Dedifferentiated amniotic fluid mesenchymal stem cell (primary cell): ENCODE results near the gene FBXO22.
"Not testable (repeated sequence)": the region's sequence is repeated elsewhere in the genome, so short reads cannot be mapped to it uniquely, and the experiment has no call there.

Experiments used
- DNase-seq: peaks from one replicate; pipeline ENCODE4 v3.0.0-alpha.2; 2016; ENCODE audit errors: extremely low spot score

Gene FBXO22

GRCh38 chr15:75903331-75904239, at the start of gene FBXO22:
TSS of gene FBXO22 (plus strand) at chr15:75903878. CDS start at chr15:75903964, 86 bp downstream.
- peak; percentile 79 for DNase-seq

- DNase-seq: no peak
Observed at GRCh38 chr15:75857886-75858285, 45.8 kb upstream of the FBXO22 start.

GRCh38 chr15:75861750-75862402, 41.8 kb upstream of the FBXO22 start:
- no peak for DNase-seq

- DNase-seq: no peak
Observed at GRCh38 chr15:75862796-75863195, 40.9 kb upstream of the FBXO22 start.

GRCh38 chr15:75864213-75865059, 39.2 kb upstream of the FBXO22 start:
- DNase-seq: no peak

- DNase-seq: not testable (repeated sequence)
Observed at GRCh38 chr15:75866045-75866444, 37.6 kb upstream of the FBXO22 start.

- DNase-seq: no peak
Observed at GRCh38 chr15:75866916-75867315, 36.8 kb upstream of the FBXO22 start.

- DNase-seq: no peak
Observed at GRCh38 chr15:75867449-75867848, 36.2 kb upstream of the FBXO22 start.

- DNase-seq: no peak
Observed at GRCh38 chr15:75868019-75868418, 35.7 kb upstream of the FBXO22 start.

GRCh38 chr15:75869446-75869845, 34.2 kb upstream of the FBXO22 start:
- DNase-seq: no peak

- not testable (repeated sequence) for DNase-seq
Observed at GRCh38 chr15:75871589-75871988, 32.1 kb upstream of the FBXO22 start.

- no peak for DNase-seq
Observed at GRCh38 chr15:75872403-75872990, 31.2 kb upstream of the FBXO22 start.

- DNase-seq: no peak
Observed at GRCh38 chr15:75884041-75884440, 19.6 kb upstream of the FBXO22 start.

GRCh38 chr15:75887178-75887577, 16.5 kb upstream of the FBXO22 start:
- DNase-seq: no peak

- DNase-seq: peak; percentile 73
Observed at GRCh38 chr15:75891895-75892294, 11.8 kb upstream of the FBXO22 start.

GRCh38 chr15:75895731-75896130, 7.9 kb upstream of the FBXO22 start:
- DNase-seq: no peak

GRCh38 chr15:75900577-75900976, 3.1 kb upstream of the FBXO22 start:
- no peak for DNase-seq

GRCh38 chr15:75902129-75902557, 1.5 kb upstream of the FBXO22 start:
- DNase-seq: no peak

GRCh38 chr15:75905231-75905630, 1.6 kb downstream of the FBXO22 start:
- DNase-seq: no peak

- not testable (repeated sequence) for DNase-seq
Observed at GRCh38 chr15:75910355-75910754, 6.7 kb downstream of the FBXO22 start.

- DNase-seq: no peak
Observed at GRCh38 chr15:75916978-75917377, 13.3 kb downstream of the FBXO22 start.

GRCh38 chr15:75918135-75918534, 14.5 kb downstream of the FBXO22 start:
- no peak for DNase-seq
